Endodermal cell (in vitro differentiated cells): ENCODE results near the gene SH3PXD2A. TPM values are rescaled to one million over a fixed set of nuclear protein-coding genes. Genes with fewer than 3 reads are reported as not detected.

ENCODE experiments used
- DNase-seq: peaks from one replicate; pipeline ENCODE4 v3.0.0-alpha.2; 2017
- H3K27ac ChIP-seq: 2 replicates; pipeline ENCODE4 v1.5.1; 2013; ENCODE audit warnings: mild to moderate bottlenecking, low read depth, low read length, moderate library complexity
- H3K27me3 ChIP-seq: 2 replicates; pipeline ENCODE4 v1.6.1; 2013; ENCODE audit warnings: mild to moderate bottlenecking, low read length, moderate library complexity; ENCODE audit not compliant: insufficient read depth, control insufficient read depth, poor library complexity, severe bottlenecking
- H3K36me3 ChIP-seq: 2 replicates; pipeline ENCODE4 v1.7.0; 2013; ENCODE audit warnings: mild to moderate bottlenecking, low read length, moderate library complexity; ENCODE audit not compliant: control insufficient read depth, insufficient read depth
- H3K4me1 ChIP-seq: one replicate; pipeline ENCODE4 v1.7.0; 2013; ENCODE audit warnings: low read length; ENCODE audit not compliant: control insufficient read depth, insufficient read depth
- H3K4me3 ChIP-seq: 2 replicates; pipeline ENCODE4 v1.5.1; 2013; ENCODE audit warnings: mild to moderate bottlenecking, low read length, moderate library complexity
- H3K9ac ChIP-seq: 2 replicates; pipeline ENCODE4 v1.6.1; 2013; ENCODE audit warnings: mild to moderate bottlenecking, low read length, moderate library complexity; ENCODE audit not compliant: poor library complexity, severe bottlenecking; ENCODE audit errors: extremely low read depth
- H3K9me3 ChIP-seq: 2 replicates; pipeline ENCODE4 v1.6.1; 2013; ENCODE audit warnings: mild to moderate bottlenecking, low read length, moderate library complexity; ENCODE audit not compliant: control insufficient read depth
- H3K27ac Mint-ChIP-seq: 2 replicates; pipeline ENCODE4 v1.8.0; 2020; ENCODE audit warnings: mixed read lengths
- H3K27me3 Mint-ChIP-seq: 2 replicates; pipeline ENCODE4 v1.8.0; 2021; ENCODE audit warnings: mild to moderate bottlenecking, mixed read lengths; ENCODE audit not compliant: insufficient read depth
- H3K36me3 Mint-ChIP-seq: 2 replicates; pipeline ENCODE4 v1.8.0; 2020; ENCODE audit warnings: low read depth, mixed read lengths
- H3K4me1 Mint-ChIP-seq: 2 replicates; pipeline ENCODE4 v1.8.0; 2020; ENCODE audit warnings: mixed read lengths
- H3K4me3 Mint-ChIP-seq: 2 replicates; pipeline ENCODE4 v1.8.0; 2020; ENCODE audit warnings: mild to moderate bottlenecking, moderate library complexity, mixed read lengths
- H3K9me3 Mint-ChIP-seq: 2 replicates; pipeline ENCODE4 v1.8.0; 2020; ENCODE audit warnings: mild to moderate bottlenecking, mixed read lengths
- CTCF ChIP-seq: fragments of 200-600 bp; sonication (generic); conservative IDR thresholded peaks from 2 replicates; pipeline ENCODE4 v1.5.0; 2021; ENCODE audit warnings: antibody characterized with exemption, mild to moderate bottlenecking
- WGBS, 2 experiments: methylation state at CpG; one replicate each; pipeline versions ENCODE4 v1.1.5 to v1.1.7; 2013; ENCODE audit warnings: missing lambda C conversion rate in 2 of 2, mixed read lengths in 1 of 2; ENCODE audit not compliant: insufficient coverage in 1 of 2, insufficient read length in 1 of 2; 5-methylcytosine and 5-hydroxymethylcytosine counted together
- total RNA-seq, 2 donors: library from RNA; stranded (reverse); fragmentation: NEBNext Ultra II Directional in 1 of 2; extraction: Animal tissue kit (Norgen Biotek cat#: 25700) in 1 of 2; gene quantifications; 2 replicates in 1 of 2; 3 replicates in 1 of 2; pipeline ENCODE4 v1.2.1, GENCODE V29; 2021

Gene SH3PXD2A
- total RNA-seq, 2 donors from 2014 or later, result 15.7 to 22.6 TPM

GRCh38 chr10:103787331-103787730 is 68.0 kb downstream of the SH3PXD2A start:
- TF ChIP-seq CTCF, result no peak
- Histone ChIP-seq H3K36me3 (no peaks in the 10 kb centered on the region), H3K27ac (no peak overlapping the region), H3K4me1 (no peaks in the 10 kb centered on the region), H3K9ac (no peak overlapping the region), H3K4me3 (no peak overlapping the region), H3K27me3 (no peaks in the 10 kb centered on the region), H3K9me3 (no peaks in the 10 kb centered on the region)
- Mint-ChIP-seq H3K9me3 (no peaks in the 10 kb centered on the region), H3K4me1 (peaks cover 8% of the 10 kb centered on the region), H3K36me3 (peaks cover 4% of the 10 kb centered on the region), H3K27me3 (no peaks in the 10 kb centered on the region), H3K4me3 (no peak overlapping the region), H3K27ac (no peak overlapping the region)
- 90% methylated on average over 3 of the region's 3 CpGs; no CpG with 5 or more reads in 1 of the 2 experiments for WGBS, 2 experiments
- DNase-seq, result no peak

GRCh38 chr10:103786020-103786419 is 69.4 kb downstream of the SH3PXD2A start:
- Mint-ChIP-seq H3K4me3 (no peak overlapping the region), H3K4me1 (peaks cover 18% of the 10 kb centered on the region), H3K27ac (no peak overlapping the region), H3K27me3 (no peaks in the 10 kb centered on the region), H3K9me3 (no peaks in the 10 kb centered on the region), H3K36me3 (peaks cover 3% of the 10 kb centered on the region)
- 63 to 82% methylated on average over 2 to 4 of the region's 4 CpGs for WGBS, 2 experiments
- no peaks in the 10 kb centered on the region for H3K27me3 ChIP-seq
- H3K9me3 ChIP-seq, result no peaks in the 10 kb centered on the region
- H3K27ac ChIP-seq, result no peak overlapping the region
- H3K4me1 ChIP-seq, result no peaks in the 10 kb centered on the region
- no peak overlapping the region for H3K9ac ChIP-seq
- no peaks in the 10 kb centered on the region for H3K36me3 ChIP-seq
- H3K4me3 ChIP-seq, result no peak overlapping the region
- TF ChIP-seq CTCF, result no peak
- no peak for DNase-seq

GRCh38 chr10:103784723-103785418 is 70.5 kb downstream of the SH3PXD2A start:
- no peaks in the 10 kb centered on the region for H3K36me3 ChIP-seq
- no peaks in the 10 kb centered on the region for H3K27me3 ChIP-seq
- DNase-seq, result no peak
- Mint-ChIP-seq H3K27ac (no peak overlapping the region), H3K36me3 (peaks cover 1% of the 10 kb centered on the region), H3K9me3 (no peaks in the 10 kb centered on the region), H3K4me1 (peaks cover 24% of the 10 kb centered on the region), H3K4me3 (no peak overlapping the region), H3K27me3 (no peaks in the 10 kb centered on the region)
- H3K9me3 ChIP-seq, result no peaks in the 10 kb centered on the region
- no peak overlapping the region for H3K9ac ChIP-seq
- H3K27ac ChIP-seq, result no peak overlapping the region
- no peak for TF ChIP-seq CTCF
- no peak overlapping the region for H3K4me3 ChIP-seq
- 88 to 100% methylated on average over 5 to 9 of the region's 9 CpGs for WGBS, 2 experiments
- no peaks in the 10 kb centered on the region for H3K4me1 ChIP-seq
